Activated T-helper 1 cell treated with anti-CD3 and anti-CD28 coated beads, Interleukin-2, amount 50 U/mL, for 16 hours (primary cell): ENCODE data around the gene SNRNP200.

ENCODE experiments used
- DNase-seq, 2 donors: peaks; one replicate each; pipeline ENCODE4 v3.0.0-alpha.2; 2020; ENCODE audit warnings: low read depth in 1 of 2, low spot score in 1 of 2

SNRNP200 gene

DNA sequence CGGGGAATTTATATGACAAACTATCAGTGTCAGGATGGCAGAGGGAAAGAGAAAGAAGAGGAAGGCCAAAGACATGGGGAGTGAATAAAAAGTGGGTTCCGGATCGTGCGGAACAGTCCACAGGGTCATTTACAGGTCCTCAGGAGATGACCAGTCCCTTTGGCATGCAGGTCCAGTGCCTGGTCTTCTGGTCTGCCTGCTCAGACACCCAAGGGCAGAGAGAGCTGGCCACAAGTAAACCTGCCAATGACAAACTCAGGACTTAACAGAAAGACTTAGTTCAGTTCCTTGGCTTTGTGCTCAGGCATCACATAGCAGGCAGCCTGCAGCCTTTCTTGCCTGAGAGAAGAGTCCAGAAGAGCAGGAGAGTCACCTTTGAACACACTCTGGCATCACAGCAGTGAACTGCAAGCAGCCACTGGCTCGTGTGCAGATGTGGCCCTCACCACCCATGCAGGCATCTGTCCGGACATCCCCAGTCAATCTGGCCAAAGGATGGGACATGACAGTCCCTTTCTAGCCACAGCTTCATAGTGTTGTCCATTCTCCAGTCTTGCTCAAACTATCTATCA is 53.5 kb downstream of the SNRNP200 start:
- DNase-seq, result no peak

DNA sequence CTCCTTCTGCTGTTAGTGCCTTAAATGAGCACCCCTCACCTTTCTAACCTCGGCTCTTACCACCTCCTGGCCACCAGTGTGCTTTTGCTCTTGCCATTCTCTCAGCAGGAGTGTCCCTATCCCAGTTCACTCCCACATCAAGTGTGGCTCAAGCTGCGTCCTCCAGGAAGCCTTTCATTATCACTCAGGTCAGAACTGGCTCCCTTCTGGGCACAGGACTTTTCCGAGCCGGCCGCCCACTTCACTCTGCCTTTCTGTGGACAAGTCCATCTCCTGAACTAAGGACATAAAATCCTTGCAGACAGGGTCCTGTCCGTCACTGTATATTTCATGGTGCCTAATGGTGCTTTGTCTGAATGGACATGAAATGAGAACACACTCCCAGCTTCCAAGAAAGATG is 55.2 kb downstream of the SNRNP200 start:
- DNase-seq, result no peak

DNA sequence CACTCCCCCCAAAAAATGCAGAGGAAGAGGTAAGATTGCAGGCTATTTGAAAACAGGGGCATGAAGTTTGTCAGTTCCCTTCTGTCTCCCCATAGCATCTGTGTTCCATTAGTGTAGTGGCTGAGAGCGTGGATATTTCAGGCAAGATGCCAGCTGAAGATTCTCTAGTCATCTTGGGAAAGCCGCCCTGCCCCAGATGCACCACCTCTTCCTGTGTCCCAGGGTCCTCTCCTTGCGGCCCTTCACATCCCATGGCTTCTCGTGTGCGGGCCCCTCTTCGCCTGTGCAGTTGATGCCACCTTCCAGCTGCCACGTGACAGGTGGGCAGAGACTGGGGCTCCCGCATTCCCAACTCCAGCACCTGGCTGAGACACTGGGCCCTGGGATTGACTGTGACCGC is 55.7 kb downstream of the SNRNP200 start:
- no peak for DNase-seq

DNA sequence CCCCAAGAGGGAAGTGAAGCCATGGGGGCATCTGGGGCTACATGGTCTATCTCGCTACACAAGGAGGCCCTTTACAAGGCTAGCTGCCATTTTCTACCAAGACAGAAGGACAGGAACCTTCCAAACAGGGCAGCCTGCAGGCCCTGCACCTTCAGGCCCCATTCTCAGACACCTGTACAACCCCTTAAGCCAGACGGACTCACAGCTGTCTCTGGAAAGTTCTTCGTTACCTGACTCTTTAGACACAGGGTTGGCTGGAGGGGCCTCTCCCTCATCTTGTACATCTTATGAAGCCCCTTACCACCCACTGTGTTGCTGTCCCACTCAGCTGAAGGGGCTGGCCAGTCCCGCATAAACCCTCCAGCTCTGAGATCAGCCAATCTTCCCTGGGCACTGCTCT is 56.7 kb downstream of the SNRNP200 start:
- no peak for DNase-seq

DNA sequence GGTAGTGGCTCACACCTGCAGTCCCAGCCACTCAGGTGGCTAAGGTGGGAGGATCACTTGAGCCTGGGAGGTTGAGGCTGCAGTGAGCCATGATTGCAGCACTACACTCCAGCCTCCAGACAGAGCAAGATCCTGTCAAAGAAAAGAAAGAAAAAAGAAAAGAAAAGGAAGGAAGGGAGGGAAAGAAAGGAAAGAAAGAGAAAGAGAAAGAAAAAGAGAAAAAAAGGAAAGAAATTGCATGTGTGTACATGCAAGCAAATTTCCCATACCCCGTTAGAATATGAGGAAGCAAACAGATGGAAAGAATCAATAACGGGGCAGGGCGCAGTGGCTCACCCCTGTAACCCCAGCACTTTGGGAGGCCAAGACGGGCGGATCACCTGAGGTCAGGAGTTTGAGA is 57.5 kb downstream of the SNRNP200 start:
- DNase-seq, result no peak

DNA sequence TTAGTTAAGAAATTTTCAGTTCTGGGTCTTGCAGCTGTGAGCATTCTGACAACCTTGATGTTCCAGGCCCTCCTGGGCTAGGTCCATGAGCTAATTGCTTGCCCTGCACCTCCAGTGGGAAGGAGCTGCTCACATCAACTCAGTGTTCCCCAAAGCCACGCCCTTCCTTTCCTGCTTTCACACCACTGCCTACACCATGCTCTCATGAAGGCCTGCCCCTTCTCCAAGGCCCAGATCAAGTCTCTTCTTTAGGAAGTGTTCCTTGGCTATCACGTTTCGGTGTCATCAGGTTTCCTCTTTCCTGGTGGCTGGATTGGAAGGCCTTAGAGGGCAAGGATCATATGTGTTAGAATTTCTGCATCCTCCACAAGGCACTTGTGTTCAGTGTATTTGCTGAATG is 58.3 kb downstream of the SNRNP200 start:
- no peak for DNase-seq

DNA sequence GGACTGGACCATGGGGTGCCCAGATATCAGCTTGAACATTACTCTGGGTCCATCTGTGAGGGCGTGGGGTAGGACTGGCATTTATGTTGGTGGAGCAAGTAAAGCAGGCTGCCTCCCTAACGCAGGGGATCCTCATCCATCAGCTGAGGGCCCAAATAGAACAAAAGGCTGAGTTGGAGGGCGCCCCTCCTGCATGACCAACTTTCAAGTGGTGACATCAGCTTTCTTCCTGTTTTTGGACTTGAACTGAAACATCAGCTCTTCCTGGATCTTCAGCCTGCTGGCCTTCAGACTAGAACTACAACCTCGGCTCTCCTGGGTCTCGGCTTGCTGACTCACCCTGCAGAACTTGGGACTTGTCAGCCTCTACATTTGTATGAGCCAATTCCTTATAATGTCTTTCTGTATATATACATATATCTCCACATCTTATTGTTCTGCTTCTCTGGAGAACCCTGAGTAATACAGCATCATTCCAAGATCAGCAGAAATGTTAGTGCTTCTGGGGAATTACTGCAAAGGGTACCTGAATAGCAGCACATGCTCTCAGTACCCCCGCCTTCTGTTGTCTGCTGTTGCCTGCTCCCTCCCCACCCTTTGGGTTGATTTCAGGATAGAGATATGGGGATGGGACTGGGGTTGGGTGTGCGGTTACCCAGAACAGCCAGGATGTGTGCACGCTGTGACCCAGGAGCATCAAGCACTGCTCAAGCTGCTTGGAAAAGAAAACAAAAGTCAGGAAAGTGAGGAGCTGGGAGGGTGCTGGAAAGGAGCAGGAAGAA is 59.5 kb downstream of the SNRNP200 start:
- DNase-seq, result no peak

DNA sequence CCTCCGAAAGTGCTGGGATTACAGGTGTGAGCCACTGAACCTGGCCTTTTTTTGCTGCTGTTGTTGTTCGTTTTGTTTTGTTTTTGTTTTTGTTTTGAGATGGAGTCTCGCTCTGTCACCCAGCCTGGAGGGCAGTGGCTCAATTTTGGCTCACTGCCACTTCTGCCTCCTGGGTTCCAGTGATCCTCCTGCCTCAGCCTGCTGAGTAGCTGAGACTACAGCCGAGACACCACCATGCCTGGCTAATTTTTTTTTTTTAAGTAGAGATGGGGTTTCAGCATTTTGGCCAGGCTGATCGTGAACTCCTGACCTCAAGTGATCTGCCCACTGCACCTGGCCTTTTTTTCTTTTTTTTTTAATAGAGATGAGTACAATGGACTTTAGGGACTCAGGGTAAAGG is 61.5 kb downstream of the SNRNP200 start:
- no peak for DNase-seq

DNA sequence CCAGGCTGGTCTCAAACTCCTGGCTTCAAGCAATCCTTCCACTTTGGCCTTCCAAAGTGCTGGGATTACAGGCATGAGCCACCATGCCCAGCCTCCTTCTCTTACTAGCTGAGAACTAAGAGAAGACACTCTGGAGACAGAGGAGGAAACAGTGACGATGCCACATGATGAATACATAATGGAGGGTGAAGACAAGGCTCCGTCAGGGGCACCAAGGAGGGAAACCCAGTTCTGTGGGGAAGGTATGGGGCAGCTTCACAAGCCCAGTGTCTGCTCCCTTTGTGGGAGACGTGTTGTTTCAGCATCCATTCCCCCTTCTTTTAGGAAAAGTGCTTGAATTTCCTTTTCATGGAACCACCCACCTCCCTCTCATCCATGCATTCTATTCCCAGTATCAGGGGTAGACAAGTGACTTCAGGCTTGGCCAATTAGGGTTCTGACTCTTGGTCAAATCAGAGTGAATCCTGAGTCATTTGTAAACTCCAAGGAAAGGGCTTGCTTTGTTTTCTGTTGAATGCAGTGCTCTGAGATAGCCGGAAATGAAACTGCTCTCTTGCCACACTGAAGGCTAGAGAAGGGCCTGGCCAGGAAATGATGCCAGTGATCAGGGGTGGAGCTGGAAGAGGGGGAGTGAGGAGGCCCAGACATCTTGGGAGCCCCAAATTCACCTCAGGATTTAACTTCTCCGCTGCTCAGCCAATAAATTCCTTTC is 63.3 kb downstream of the SNRNP200 start:
- DNase-seq, result peak in 1 of 2 donors; percentile 20

DNA sequence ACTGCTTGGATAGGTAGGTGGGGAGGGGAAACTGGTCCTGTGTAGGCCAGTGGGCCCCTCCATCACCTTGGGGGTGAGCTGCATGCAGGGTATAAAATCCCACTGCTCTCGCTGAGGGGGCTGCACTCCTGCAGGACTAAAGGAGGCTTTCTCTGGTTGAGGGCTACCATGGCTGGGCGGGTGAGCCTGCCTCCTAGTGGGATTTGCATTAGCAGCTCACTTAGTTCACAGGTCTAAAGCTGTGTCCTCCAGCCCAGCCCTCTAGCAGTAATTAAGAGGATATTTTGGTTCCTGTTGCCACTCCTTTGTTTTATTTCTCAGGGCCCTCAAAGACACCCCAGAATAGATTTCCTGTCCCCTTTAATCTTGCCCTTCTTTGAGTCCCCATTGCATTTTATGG is 64.1 kb downstream of the SNRNP200 start:
- DNase-seq, result no peak

DNA sequence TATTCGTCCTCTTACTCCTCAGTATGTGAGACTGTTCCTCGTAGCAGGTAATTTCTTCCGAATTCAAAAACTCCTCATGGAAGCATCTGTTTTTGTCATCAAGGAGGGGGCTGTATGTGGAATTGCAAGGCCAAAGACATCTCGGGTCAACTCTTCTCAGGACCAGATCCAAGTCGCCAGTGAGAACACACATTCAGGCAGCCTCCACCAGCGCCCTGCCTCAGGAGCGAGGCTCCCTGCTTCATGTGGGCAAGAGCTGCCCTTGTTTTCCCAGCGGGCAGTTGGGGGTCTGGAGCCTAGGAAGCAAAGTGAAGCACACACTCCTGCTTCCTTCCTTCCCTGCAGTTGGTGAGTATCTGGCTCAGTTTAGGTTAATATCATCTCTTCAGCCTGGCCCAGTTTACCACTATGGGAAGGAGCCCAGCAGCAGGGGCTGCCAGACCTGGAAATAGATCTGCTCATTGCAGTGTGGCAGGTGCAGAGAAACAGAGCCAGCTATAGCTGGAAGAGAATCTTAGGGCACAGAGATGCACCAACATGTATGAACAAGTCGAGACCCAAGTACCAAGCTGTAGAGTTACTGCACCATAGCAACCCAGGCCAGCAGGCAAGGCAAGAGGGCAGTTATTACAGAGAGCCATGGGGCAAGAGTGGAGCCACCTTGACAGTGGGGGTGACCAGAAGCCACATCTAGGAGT is 64.9 kb downstream of the SNRNP200 start:
- no peak for DNase-seq

DNA sequence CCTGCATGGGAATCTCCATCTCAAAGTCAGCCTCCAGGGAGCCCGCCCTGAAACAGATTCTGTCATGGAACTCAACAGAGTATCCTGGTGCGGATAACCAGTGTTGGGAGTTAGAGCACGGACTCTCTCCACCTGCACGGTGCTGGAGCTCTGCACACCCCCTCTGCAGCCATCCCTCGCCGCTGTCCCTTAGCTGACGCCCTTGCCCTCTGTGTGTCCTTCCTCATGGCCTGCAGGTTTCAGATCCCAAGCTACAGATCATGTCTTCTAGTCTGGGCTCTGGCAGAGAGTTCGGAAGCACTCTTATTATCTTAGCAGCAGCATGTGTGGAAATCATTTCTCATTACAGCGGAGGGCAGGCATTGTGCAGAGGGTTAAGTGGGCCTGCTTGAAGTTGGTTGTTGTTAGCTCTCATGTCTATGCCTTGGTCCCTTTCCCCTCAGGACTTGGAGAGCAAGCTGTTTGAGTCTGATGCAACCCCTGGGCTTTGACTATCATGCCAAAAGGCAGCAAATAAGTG is 65.5 kb downstream of the SNRNP200 start:
- no peak for DNase-seq

DNA sequence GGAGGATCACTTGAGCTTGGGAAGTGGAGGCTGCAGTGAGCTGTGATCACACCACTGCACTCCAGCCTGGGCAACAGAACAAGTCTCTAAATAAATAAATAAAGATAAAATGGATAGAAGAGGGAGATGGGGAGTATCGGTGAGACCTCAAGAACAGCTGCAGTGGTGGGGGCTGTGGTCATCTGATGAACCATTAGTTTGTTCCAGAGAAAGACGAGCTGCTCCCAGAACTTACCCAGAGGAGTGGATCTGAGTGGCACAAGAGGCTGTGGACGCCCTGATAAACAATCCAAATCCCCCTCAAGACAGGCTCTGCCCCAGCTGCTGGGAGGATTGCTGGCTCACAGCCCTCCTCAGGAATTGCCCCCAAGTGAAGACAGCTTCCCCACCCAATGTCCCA is 66.3 kb downstream of the SNRNP200 start:
- no peak for DNase-seq

DNA sequence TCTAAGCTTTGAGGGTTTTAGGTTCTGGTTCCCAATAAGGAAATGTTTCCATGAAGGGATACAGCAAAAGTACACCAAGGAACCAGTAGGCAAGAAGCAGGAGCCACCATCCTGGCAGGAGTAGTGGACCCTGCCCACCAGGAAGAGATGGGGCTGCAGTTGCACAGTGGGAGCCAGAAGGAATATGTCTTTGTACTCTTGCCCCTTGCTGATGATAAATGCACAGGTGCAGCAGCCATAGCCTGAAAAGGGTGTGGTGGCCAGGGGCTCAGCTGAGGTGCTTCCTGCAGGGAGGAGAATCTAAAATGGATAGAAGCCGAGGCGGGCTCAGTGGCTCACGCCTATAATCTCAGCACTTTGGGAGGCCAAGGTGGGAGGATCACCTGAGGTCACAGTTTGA is 67.1 kb downstream of the SNRNP200 start:
- no peak for DNase-seq

DNA sequence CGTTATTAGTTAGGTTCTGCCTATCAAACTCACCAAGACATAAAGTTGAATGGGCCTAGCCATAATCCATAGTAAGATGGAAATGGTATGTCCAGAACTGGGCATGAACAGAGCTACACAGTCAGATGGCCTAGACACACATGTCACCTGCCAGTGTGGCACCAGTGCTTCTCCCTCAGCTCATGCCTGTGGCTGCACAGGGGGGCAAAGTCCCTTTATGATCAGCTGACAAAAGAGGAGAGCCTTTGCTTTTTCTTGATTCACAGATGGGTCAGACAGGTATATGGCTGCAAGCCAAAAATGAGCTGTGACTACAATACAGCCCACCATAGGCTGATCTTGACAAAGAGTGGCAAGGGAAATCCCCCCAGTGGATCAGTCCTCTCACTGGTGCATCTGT is 68.5 kb downstream of the SNRNP200 start:
- no peak for DNase-seq

DNA sequence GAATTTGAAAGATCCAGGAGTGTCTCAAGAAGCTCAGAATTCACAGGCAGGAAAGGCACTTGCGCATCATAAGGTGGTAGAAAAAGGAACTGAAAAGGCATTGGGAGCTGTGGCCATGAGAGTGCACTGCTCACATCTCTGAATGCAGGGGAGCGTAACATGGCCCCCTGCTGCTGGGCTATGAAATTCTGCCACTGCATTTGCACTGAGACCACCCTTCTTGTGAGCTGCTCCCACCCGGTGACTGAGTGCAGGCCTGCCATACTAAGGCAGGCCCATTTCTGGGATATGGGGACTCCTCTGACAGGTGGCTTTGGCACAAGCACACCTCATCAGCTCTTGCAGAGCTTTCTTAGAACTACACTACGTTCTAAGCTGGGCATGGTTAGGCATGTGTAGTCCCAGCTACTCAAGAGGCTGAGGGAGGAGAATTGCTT is 71.4 kb downstream of the SNRNP200 start:
- DNase-seq, result no peak

DNA sequence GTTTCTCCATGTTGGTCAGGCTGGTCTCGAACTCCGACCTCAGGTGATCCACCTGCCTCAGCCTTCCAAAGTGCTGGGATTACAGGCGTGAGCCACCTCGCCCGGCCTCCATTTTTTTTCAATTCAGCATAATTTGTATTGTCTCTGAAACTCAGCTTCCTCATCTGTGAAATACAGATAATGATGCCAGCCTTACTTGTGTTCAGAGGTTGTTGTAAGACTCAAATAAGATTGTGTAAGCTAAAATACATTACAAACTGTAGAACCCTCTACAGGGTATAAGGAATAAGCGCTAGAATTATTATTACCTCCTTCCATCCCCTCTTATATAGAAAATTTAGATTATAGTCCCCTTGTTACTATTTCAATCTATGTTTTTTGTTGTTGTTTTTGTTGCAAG is 71.9 kb downstream of the SNRNP200 start:
- no peak for DNase-seq

DNA sequence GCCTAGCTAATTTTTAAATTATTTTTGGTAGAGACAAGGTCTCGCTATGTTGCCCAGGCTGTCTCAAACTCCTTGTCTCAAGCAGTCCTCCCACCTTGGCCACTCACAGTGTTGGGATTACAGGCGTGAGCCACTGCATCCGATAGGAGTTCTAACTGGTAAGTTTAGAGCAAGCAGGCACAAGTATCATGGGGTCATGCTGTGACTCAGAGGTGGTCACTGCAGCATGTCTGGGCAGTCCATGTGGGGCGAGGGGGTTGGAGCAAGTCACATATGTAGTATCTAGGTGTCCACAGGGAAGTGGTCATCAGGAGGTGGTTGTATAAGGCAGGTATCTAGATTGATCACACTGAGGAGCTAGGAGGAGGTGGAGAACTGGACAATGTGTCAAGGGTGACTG is 74.0 kb downstream of the SNRNP200 start:
- DNase-seq, result no peak

DNA sequence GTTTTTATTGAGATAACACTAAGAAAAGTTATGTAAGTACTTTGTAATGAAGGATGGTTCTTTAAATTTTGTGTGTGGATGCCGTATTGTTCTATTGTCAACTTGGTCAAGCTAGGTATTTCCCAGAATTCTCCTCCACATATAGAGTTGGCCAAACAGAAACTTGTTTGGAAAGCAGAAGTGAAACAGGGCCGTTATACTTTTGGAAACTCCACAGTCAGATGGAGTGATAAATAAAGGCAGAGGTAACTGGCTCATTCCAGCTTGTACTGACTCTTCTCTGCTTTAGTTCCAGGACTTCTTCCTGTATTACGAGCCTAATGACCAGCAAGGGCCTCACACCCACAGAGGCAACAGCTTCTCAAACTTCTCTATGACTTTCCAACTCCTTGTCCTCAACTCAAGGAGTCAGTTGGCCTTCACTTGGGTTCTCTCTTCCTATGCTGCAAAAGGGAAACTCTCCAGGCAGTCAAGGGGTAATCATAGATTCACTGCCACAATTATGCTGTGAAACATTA is 80.3 kb downstream of the SNRNP200 start:
- DNase-seq, result no peak
